ENCODE data around the gene SAFB.

GRCh38 chr19:5671600-5671999 lies 48.7 kb downstream of the SAFB start:
- TF ChIP-seq POLR2A (IDR thresholded peaks at IDR 0.05) = no peak
- TF ChIP-seq, protein P1, sequence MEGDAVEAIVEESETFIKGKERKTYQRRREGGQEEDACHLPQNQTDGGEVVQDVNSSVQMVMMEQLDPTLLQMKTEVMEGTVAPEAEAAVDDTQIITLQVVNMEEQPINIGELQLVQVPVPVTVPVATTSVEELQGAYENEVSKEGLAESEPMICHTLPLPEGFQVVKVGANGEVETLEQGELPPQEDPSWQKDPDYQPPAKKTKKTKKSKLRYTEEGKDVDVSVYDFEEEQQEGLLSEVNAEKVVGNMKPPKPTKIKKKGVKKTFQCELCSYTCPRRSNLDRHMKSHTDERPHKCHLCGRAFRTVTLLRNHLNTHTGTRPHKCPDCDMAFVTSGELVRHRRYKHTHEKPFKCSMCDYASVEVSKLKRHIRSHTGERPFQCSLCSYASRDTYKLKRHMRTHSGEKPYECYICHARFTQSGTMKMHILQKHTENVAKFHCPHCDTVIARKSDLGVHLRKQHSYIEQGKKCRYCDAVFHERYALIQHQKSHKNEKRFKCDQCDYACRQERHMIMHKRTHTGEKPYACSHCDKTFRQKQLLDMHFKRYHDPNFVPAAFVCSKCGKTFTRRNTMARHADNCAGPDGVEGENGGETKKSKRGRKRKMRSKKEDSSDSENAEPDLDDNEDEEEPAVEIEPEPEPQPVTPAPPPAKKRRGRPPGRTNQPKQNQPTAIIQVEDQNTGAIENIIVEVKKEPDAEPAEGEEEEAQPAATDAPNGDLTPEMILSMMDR (IDR thresholded peaks at IDR 0.05) = no peak

Measured in body of pancreas (tissue), 4 donors.